ENCODE data around the gene HLA-DPB1.

DNA sequence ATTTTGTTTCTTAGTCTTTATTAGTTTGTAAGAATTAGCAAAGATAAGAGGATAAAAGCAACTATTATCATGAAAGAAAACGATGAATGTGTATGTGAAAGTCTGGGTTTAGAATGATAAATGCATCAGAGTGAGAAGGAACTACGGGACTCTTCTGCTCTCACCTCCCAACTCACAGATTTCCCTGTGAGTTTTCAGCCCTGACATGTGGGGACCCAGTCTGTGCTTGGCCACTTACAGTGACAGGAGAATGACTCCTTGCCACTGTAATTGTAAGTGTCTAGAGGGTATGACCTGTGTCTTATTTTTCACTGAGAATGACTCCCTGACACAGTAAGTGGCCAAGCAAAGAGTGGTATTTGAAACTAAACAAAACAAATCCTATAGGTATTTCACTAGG, 4.9 kb upstream of the HLA-DPB1 start:
- TF ChIP-seq, protein P1, sequence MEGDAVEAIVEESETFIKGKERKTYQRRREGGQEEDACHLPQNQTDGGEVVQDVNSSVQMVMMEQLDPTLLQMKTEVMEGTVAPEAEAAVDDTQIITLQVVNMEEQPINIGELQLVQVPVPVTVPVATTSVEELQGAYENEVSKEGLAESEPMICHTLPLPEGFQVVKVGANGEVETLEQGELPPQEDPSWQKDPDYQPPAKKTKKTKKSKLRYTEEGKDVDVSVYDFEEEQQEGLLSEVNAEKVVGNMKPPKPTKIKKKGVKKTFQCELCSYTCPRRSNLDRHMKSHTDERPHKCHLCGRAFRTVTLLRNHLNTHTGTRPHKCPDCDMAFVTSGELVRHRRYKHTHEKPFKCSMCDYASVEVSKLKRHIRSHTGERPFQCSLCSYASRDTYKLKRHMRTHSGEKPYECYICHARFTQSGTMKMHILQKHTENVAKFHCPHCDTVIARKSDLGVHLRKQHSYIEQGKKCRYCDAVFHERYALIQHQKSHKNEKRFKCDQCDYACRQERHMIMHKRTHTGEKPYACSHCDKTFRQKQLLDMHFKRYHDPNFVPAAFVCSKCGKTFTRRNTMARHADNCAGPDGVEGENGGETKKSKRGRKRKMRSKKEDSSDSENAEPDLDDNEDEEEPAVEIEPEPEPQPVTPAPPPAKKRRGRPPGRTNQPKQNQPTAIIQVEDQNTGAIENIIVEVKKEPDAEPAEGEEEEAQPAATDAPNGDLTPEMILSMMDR (conservative IDR thresholded peaks at IDR 0.05): no peak
- no peak for TF ChIP-seq EZH2 (IDR thresholded peaks at IDR 0.05; ENCODE audit: low read depth)

Data from PC-9 (cell line).